H9 (cell line): ENCODE measurements around the gene ITIH4. TPM values are rescaled to one million over a fixed set of nuclear protein-coding genes. Genes with fewer than 3 reads are reported as not detected.

Experiments
- DNase-seq: peaks from one replicate; pipeline ENCODE4 v3.0.0-alpha.2; 2017
- H2AFZ ChIP-seq: one replicate; pipeline ENCODE4 v1.6.1; 2013; ENCODE audit warnings: mild to moderate bottlenecking, low read length, control low read depth, moderate library complexity
- H2AK5ac ChIP-seq: 2 replicates; pipeline ENCODE4 v1.6.1; 2013; ENCODE audit warnings: low read length, control low read depth, mixed read lengths; ENCODE audit not compliant: insufficient read length
- H2BK120ac ChIP-seq: one replicate; pipeline ENCODE4 v1.6.1; 2013; ENCODE audit warnings: low read depth, mild to moderate bottlenecking, low read length, control low read depth, inconsistent platforms; ENCODE audit not compliant: poor library complexity, severe bottlenecking
- H2BK12ac ChIP-seq: 2 replicates; pipeline ENCODE4 v1.6.1; 2013; ENCODE audit warnings: low read length, control low read depth, mixed read lengths, low read depth; ENCODE audit not compliant: insufficient read length
- H2BK15ac ChIP-seq: 2 replicates; pipeline ENCODE4 v1.6.1; 2013; ENCODE audit warnings: low read depth, low read length, control low read depth
- H2BK20ac ChIP-seq: one replicate; pipeline ENCODE4 v1.6.1; 2013; ENCODE audit warnings: low read depth, mild to moderate bottlenecking, low read length, control low read depth, inconsistent platforms; ENCODE audit not compliant: poor library complexity, severe bottlenecking
- H2BK5ac ChIP-seq: 2 replicates; pipeline ENCODE4 v1.6.1; 2013; ENCODE audit warnings: low read length, control low read depth, mixed read lengths; ENCODE audit not compliant: insufficient read length
- H3K14ac ChIP-seq: 2 replicates; pipeline ENCODE4 v1.6.1; 2013; ENCODE audit warnings: low read length, control low read depth; ENCODE audit not compliant: insufficient read depth
- H3K18ac ChIP-seq: 2 replicates; pipeline ENCODE4 v1.6.1; 2013; ENCODE audit warnings: low read depth, mild to moderate bottlenecking, mixed read lengths, low read length, control low read depth; ENCODE audit not compliant: insufficient read length
- H3K23ac ChIP-seq: 2 replicates; pipeline ENCODE4 v1.6.1; 2013; ENCODE audit warnings: low read length, control low read depth, mixed read lengths, low read depth; ENCODE audit not compliant: insufficient read length
- H3K23me2 ChIP-seq: 2 replicates; pipeline ENCODE4 v1.6.1; 2013; ENCODE audit warnings: low read depth, mild to moderate bottlenecking, mixed read lengths, low read length, control low read depth; ENCODE audit not compliant: insufficient read length, poor library complexity, severe bottlenecking
- H3K27ac ChIP-seq: 2 replicates; pipeline ENCODE4 v1.5.1; 2013; ENCODE audit warnings: low read length, control low read depth, mixed read lengths, low read depth; ENCODE audit not compliant: insufficient read length
- H3K27me3 ChIP-seq: 2 replicates; pipeline ENCODE4 v1.6.1; 2013; ENCODE audit warnings: low read length, control low read depth, inconsistent platforms; ENCODE audit not compliant: insufficient read depth
- H3K4ac ChIP-seq: 2 replicates; pipeline ENCODE4 v1.6.1; 2013; ENCODE audit warnings: low read depth, mild to moderate bottlenecking, control low read depth, inconsistent platforms, low read length, moderate library complexity
- H3K4me1 ChIP-seq: 2 replicates; pipeline ENCODE4 v1.6.1; 2013; ENCODE audit warnings: low read length, control low read depth, inconsistent platforms; ENCODE audit not compliant: insufficient read depth
- H3K4me2 ChIP-seq: 2 replicates; pipeline ENCODE4 v1.6.1; 2013; ENCODE audit warnings: low read length, control low read depth, mixed read lengths; ENCODE audit not compliant: insufficient read length, insufficient read depth
- H3K56ac ChIP-seq: 2 replicates; pipeline ENCODE4 v1.6.1; 2013; ENCODE audit warnings: low read depth, mild to moderate bottlenecking, mixed read lengths, low read length, control low read depth; ENCODE audit not compliant: insufficient read length
- H3K79me1 ChIP-seq: 2 replicates; pipeline ENCODE4 v1.6.1; 2013; ENCODE audit warnings: low read depth, mild to moderate bottlenecking, moderate library complexity, low read length, control low read depth, inconsistent platforms; ENCODE audit not compliant: insufficient read depth, poor library complexity, severe bottlenecking
- H3K79me2 ChIP-seq: 2 replicates; pipeline ENCODE4 v1.6.1; 2013; ENCODE audit warnings: low read length, control low read depth, inconsistent platforms; ENCODE audit not compliant: insufficient read depth
- H3K9ac ChIP-seq: 2 replicates; pipeline ENCODE4 v1.6.1; 2013; ENCODE audit warnings: low read length, control low read depth, mixed read lengths; ENCODE audit not compliant: insufficient read length; ENCODE audit errors: extremely low read depth
- H3K9me3 ChIP-seq: one replicate; pipeline ENCODE4 v1.6.1; 2013; ENCODE audit warnings: low read depth, low read length, inconsistent platforms; ENCODE audit not compliant: control insufficient read depth
- H3T11ph ChIP-seq: one replicate; pipeline ENCODE4 v1.6.1; 2013; ENCODE audit warnings: mild to moderate bottlenecking, low read length, control low read depth, inconsistent platforms
- H4K20me1 ChIP-seq: one replicate; pipeline ENCODE4 v1.6.1; 2013; ENCODE audit not compliant: control insufficient read depth, insufficient read length, insufficient read depth
- H4K5ac ChIP-seq: 2 replicates; pipeline ENCODE4 v1.6.1; 2013; ENCODE audit warnings: low read depth, mild to moderate bottlenecking, mixed read lengths, low read length, control low read depth; ENCODE audit not compliant: insufficient read length
- H4K8ac ChIP-seq: replicated peaks from 2 replicates; pipeline ENCODE4 v1.6.1; 2013; ENCODE audit warnings: low read length, control low read depth, mixed read lengths, low read depth; ENCODE audit not compliant: insufficient read length
- H4K91ac ChIP-seq: 2 replicates; pipeline ENCODE4 v1.6.1; 2013; ENCODE audit warnings: low read depth, mild to moderate bottlenecking, moderate library complexity, mixed read lengths, low read length, control low read depth; ENCODE audit not compliant: insufficient read length
- H3K27ac Mint-ChIP-seq, 3 experiments: 2 replicates in 2 of 3; 3 replicates in 1 of 3; pipeline ENCODE4 v1.8.0; 2020 to 2021; ENCODE audit warnings: mixed read lengths in 3 of 3, mild to moderate bottlenecking in 1 of 3, moderate library complexity in 1 of 3
- H3K27me3 Mint-ChIP-seq: 2 replicates; pipeline ENCODE4 v1.8.0; 2021; ENCODE audit warnings: low read depth, mild to moderate bottlenecking, moderate library complexity, mixed read lengths
- H3K36me3 Mint-ChIP-seq, 3 experiments: 2 replicates in 2 of 3; 3 replicates in 1 of 3; pipeline ENCODE4 v1.8.0; 2020 to 2021; ENCODE audit warnings: low read depth in 3 of 3, mixed read lengths in 3 of 3; ENCODE audit not compliant: insufficient read depth in 1 of 3
- H3K4me1 Mint-ChIP-seq, 2 experiments: 2 replicates each; pipeline ENCODE4 v1.8.0; 2020; ENCODE audit warnings: mixed read lengths in 2 of 2
- H3K4me3 Mint-ChIP-seq, 2 experiments: 2 replicates in 1 of 2; 3 replicates in 1 of 2; pipeline ENCODE4 v1.8.0; 2020 to 2021; ENCODE audit warnings: mild to moderate bottlenecking in 2 of 2, mixed read lengths in 2 of 2, moderate library complexity in 1 of 2
- H3K9me3 Mint-ChIP-seq, 2 experiments: 2 replicates in 1 of 2; 3 replicates in 1 of 2; pipeline ENCODE4 v1.8.0; 2020; ENCODE audit warnings: mild to moderate bottlenecking in 2 of 2, mixed read lengths in 2 of 2, moderate library complexity in 1 of 2
- CTCF ChIP-seq: fragments of 200-600 bp; sonication (generic); conservative IDR thresholded peaks from 3 replicates; pipeline ENCODE4 v1.8.0; 2021; ENCODE audit warnings: antibody characterized with exemption, mild to moderate bottlenecking
- WGBS: extraction: QIAGEN DNeasy Blood & Tissue Kit; methylation state at CpG from one replicate; pipeline ENCODE4 v1.1.7; 2013; ENCODE audit warnings: missing lambda C conversion rate, low lambda C conversion rate, mixed read lengths; ENCODE audit not compliant: insufficient read length; ENCODE audit errors: extremely low coverage; 5-methylcytosine and 5-hydroxymethylcytosine counted together
- total RNA-seq: library from RNA; stranded (reverse); gene quantifications from 2 replicates; pipeline ENCODE4 v1.2.1, GENCODE V29; 2021

ITIH4 gene
- total RNA-seq, 1 experiment from 2014 or later: 3.0 TPM

GRCh38 chr3:52835766-52836470 lies 5.4 kb upstream of the ITIH4 start:
- H2AFZ ChIP-seq: no peak overlapping the region

More at GRCh38 chr3:52835766-52836470, 5.4 kb upstream of the ITIH4 start:
- Histone ChIP-seq H2BK20ac (no peak overlapping the region), H3K4me2 (no peak overlapping the region), H3K23ac (no peak overlapping the region), H3K27ac (no peak overlapping the region), H3K79me2 (no peaks in the 10 kb centered on the region), H3K4ac (no peak overlapping the region), H3K4me1 (no peaks in the 10 kb centered on the region), H3K56ac (no peak overlapping the region), H3K14ac (no peak overlapping the region), H3K27me3 (no peaks in the 10 kb centered on the region; the same call in 1 of the 2 replicates), H2BK15ac (no peak overlapping the region), H3K23me2 (no peaks in the 10 kb centered on the region), H2BK5ac (no peak overlapping the region), H3K9me3 (no peaks in the 10 kb centered on the region), H3K18ac (no peak overlapping the region), H3K79me1 (no peaks in the 10 kb centered on the region), H2AK5ac (no peak overlapping the region), H4K5ac (no peak overlapping the region), H2BK120ac (no peak overlapping the region), H4K20me1 (no peaks in the 10 kb centered on the region), H4K91ac (no peak overlapping the region), H3T11ph (no peak overlapping the region), H3K9ac (no peak overlapping the region), H2BK12ac (no peak overlapping the region), H4K8ac (no peak overlapping the region)
- Mint-ChIP-seq H3K27ac (peak overlapping the region in 1 of 3 experiments; percentile 18; a peak in 2 of 7 replicates), H3K9me3 (no peaks in the 10 kb centered on the region), H3K4me1 (peaks cover 16 to 25% of the 10 kb centered on the region in 2 experiments), H3K36me3 (peaks cover 0 to 6% (median 0%) of the 10 kb centered on the region in 3 experiments; a peak in 3 of 7 replicates), H3K4me3 (no peak overlapping the region), H3K27me3 (no peaks in the 10 kb centered on the region)
- no peak for TF ChIP-seq CTCF
- WGBS: no CpG with 5 or more reads among the region's 8 CpGs
- DNase-seq: no peak
